HK-2 (cell line): Measurements from ENCODE around the gene LYSMD4.
A peak's percentile ranks its signal among the peaks of the same experiment; 100 is the strongest.

Experiments used
- DNase-seq: peaks from one replicate; pipeline ENCODE4 v3.0.0-alpha.2; 2018; ENCODE audit not compliant: unreplicated experiment

LYSMD4 gene

GRCh38 chr15:99731336-99732123 is 1.7 kb downstream of the LYSMD4 start:
- no peak for DNase-seq

- no peak for DNase-seq
Measured at GRCh38 chr15:99729920-99730319, 3.3 kb downstream of the LYSMD4 start.

- DNase-seq: no peak
Measured at GRCh38 chr15:99729327-99729726, 3.9 kb downstream of the LYSMD4 start.

GRCh38 chr15:99728916-99729315 is 4.3 kb downstream of the LYSMD4 start:
- no peak for DNase-seq

- DNase-seq: no peak
Measured at GRCh38 chr15:99727733-99728132, 5.5 kb downstream of the LYSMD4 start.

GRCh38 chr15:99727330-99727729 is 5.9 kb downstream of the LYSMD4 start:
- DNase-seq: no peak

GRCh38 chr15:99726333-99726732 is 6.9 kb downstream of the LYSMD4 start:
- no peak for DNase-seq

GRCh38 chr15:99722406-99722805 is 10.8 kb downstream of the LYSMD4 start:
- no peak for DNase-seq

GRCh38 chr15:99721896-99722295 is 11.3 kb downstream of the LYSMD4 start:
- DNase-seq: no peak

- DNase-seq: no peak
Measured at GRCh38 chr15:99721104-99721778, 12.0 kb downstream of the LYSMD4 start.

- no peak for DNase-seq
Measured at GRCh38 chr15:99720533-99720932, 12.7 kb downstream of the LYSMD4 start.

GRCh38 chr15:99719096-99719541 is 14.1 kb downstream of the LYSMD4 start:
- DNase-seq: no peak

- no peak for DNase-seq
Measured at GRCh38 chr15:99718421-99718820, 14.8 kb downstream of the LYSMD4 start.

GRCh38 chr15:99717161-99718009 is 15.9 kb downstream of the LYSMD4 start:
- DNase-seq: no peak

GRCh38 chr15:99716540-99717095 is 16.6 kb downstream of the LYSMD4 start:
- DNase-seq: no peak

- DNase-seq: no peak
Measured at GRCh38 chr15:99712415-99712814, 20.8 kb downstream of the LYSMD4 start.

GRCh38 chr15:99711625-99712024 is 21.6 kb downstream of the LYSMD4 start:
- DNase-seq: no peak

- DNase-seq: no peak
Measured at GRCh38 chr15:99709243-99709986, 23.8 kb downstream of the LYSMD4 start.

GRCh38 chr15:99708563-99708962 is 24.7 kb downstream of the LYSMD4 start:
- DNase-seq: peak; percentile 67

GRCh38 chr15:99707473-99708270 is 25.6 kb downstream of the LYSMD4 start:
- no peak for DNase-seq
